GM18499 (cell line): ENCODE measurements around the gene HACD4.
A peak's percentile ranks its signal among the peaks of the same experiment; 100 is the strongest.

Experiments used
- ATAC-seq: cut with Tn5 transposase; IDR thresholded peaks from one replicate; pipeline ENCODE4 v1.9.1; 2021; ENCODE audit warnings: moderate number of reproducible peaks; ENCODE audit not compliant: insufficient read depth, unreplicated experiment

HACD4 gene

GRCh38 chr9:21018177-21018576 lies 13.3 kb downstream of the HACD4 start:
- no peak for ATAC-seq

- no peak for ATAC-seq
These were observed 14.5 kb downstream of the HACD4 start for GRCh38 chr9:21016701-21017491.

GRCh38 chr9:21015995-21016394 lies 15.4 kb downstream of the HACD4 start:
- no peak for ATAC-seq

- no peak for ATAC-seq
These were observed 16.2 kb downstream of the HACD4 start for GRCh38 chr9:21015129-21015815.

- ATAC-seq: no peak
These were observed 29.4 kb downstream of the HACD4 start for GRCh38 chr9:21002040-21002439.

- ATAC-seq: no peak
These were observed 29.9 kb downstream of the HACD4 start for GRCh38 chr9:21001581-21001980.

- ATAC-seq: peak; percentile 76
These were observed 33.9 kb downstream of the HACD4 start for GRCh38 chr9:20997503-20998076.

GRCh38 chr9:20996809-20997208 lies 34.6 kb downstream of the HACD4 start:
- no peak for ATAC-seq

- ATAC-seq: no peak
These were observed 35.8 kb downstream of the HACD4 start for GRCh38 chr9:20995616-20996015.

- ATAC-seq: no peak
These were observed 37.0 kb downstream of the HACD4 start for GRCh38 chr9:20994486-20994885.

GRCh38 chr9:20990867-20991266 lies 40.6 kb downstream of the HACD4 start:
- no peak for ATAC-seq

GRCh38 chr9:20989923-20990341 lies 41.5 kb downstream of the HACD4 start:
- ATAC-seq: no peak

GRCh38 chr9:20988671-20989315 lies 42.6 kb downstream of the HACD4 start:
- ATAC-seq: no peak

- no peak for ATAC-seq
These were observed 43.4 kb downstream of the HACD4 start for GRCh38 chr9:20988061-20988460.

GRCh38 chr9:20987521-20987920 lies 43.9 kb downstream of the HACD4 start:
- no peak for ATAC-seq

GRCh38 chr9:20985851-20986600 lies 45.4 kb downstream of the HACD4 start:
- no peak for ATAC-seq

GRCh38 chr9:20984506-20984905 lies 46.9 kb downstream of the HACD4 start:
- no peak for ATAC-seq

- ATAC-seq: no peak
These were observed 50.0 kb downstream of the HACD4 start for GRCh38 chr9:20981486-20981885.

GRCh38 chr9:20980832-20981455 lies 50.5 kb downstream of the HACD4 start:
- peak; percentile 51 for ATAC-seq

GRCh38 chr9:20978249-20978648 lies 53.2 kb downstream of the HACD4 start:
- no peak for ATAC-seq
